NCI-H345 (cell line): ENCODE results near the gene HES5.

Experiments
- DNase-seq: peaks from one replicate; lab custom pipeline; 2025; lab: John Stamatoyannopoulos, UW

Gene HES5

DNA sequence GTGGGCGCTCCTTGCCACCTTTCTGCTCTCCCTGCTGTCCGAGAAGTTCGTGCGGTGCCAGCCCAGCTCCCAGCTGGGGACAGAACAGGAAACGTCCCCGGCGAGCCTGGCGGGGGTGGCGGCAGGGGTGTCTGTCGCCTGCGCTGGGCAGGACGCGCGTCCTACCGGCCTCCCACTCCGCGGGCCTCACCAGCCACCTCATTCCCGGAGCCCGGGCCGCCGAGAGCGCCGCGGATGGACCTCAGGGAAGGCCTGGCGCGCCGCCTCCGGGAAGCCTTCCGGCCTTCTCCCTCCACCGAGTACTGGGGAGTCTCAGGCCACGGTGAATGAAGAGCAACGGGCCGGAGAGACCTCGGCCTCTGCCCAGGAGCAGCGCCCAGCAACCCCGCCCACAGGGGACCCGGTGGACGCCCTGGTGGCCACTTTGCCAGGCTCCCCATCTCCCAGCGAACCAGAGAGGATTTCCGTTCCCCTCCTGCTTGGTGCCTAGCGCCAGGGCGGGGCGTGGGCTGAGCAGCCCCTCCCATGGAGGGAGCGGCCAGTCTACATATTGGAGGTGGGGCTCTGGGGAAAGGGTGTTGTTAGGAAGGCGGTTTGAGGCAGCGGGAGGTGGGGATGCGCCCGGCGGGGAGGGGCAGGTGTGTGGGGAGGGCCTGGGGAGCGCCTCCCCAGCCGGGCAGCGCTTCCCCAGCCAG is 16.6 kb upstream of the HES5 start:
- peak; percentile 95 for DNase-seq

DNA sequence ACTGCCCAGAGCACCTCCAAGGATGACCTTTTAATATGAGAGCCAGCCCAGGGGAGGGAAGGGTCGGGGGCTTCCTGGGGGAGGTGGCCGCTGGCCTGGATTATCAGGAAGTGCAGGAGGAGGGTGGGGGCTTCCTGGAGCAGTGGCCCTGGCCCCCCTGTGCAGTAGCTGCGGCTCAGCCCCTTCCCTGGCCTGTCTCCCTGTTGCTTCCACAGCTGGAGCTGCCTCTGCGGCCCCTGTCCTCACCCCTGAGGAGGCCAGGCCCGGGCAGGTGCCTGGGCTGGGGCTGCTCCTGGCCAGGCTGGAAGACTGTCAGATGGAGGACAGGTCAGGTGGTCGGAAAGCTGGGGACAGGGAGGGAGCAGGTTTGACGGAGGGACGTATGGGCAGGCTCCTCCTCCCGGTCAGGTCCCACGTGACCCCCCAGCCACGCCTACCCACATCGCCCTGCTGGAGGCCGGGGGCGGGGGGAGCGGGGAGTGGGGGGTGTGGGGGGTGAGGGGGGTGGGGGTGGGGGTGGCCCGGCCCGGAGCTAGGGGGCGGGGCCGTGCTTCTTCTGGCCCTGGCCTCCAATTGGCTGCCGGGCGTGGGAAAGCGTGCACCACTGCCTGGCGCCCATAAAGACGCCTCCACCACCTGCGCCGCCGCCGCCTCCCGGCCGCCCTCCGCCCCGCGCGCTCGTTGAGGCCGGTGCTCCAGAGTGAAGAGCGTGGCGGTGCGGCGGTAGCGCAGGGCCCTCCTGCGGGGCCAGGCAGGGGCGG is 15.9 kb upstream of the HES5 start:
- DNase-seq = peak; percentile 91

DNA sequence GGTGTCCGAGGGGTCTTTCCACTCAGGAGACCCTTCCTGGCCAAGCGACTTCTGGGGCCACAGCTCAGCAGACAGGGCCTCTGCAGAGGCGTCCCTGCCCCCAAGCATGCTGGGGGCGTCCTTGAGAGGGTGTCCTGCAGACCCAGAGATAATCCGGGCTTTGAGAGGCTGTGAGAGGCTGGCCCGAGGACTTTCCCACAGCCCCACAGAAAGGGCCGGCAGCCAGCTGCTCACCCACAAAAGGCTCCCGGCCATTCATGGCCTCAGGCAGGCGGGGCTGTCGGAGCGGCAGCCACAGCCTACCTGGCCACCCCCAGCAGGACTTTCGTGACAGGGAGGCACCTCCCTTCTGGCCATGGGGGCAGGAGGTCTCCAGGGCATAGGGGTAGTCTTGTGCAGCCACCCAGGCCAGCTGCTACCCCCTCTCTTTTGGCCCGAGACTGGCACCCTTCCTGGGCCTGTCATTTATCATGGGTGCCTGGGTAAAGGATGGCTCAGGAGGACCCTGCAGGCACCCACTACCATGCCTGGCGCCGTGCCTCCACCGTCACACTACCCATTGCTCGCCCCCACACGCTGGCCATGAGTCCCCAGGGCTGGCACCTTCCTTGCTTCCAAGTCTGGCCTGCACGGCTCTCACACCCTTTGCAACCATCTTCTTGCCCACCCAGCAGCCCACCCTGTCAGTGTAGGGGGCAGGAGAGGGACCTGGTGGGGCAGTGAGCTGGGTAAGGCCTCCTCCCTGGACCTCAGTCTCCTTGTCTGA is 15.0 kb upstream of the HES5 start:
- no peak for DNase-seq

DNA sequence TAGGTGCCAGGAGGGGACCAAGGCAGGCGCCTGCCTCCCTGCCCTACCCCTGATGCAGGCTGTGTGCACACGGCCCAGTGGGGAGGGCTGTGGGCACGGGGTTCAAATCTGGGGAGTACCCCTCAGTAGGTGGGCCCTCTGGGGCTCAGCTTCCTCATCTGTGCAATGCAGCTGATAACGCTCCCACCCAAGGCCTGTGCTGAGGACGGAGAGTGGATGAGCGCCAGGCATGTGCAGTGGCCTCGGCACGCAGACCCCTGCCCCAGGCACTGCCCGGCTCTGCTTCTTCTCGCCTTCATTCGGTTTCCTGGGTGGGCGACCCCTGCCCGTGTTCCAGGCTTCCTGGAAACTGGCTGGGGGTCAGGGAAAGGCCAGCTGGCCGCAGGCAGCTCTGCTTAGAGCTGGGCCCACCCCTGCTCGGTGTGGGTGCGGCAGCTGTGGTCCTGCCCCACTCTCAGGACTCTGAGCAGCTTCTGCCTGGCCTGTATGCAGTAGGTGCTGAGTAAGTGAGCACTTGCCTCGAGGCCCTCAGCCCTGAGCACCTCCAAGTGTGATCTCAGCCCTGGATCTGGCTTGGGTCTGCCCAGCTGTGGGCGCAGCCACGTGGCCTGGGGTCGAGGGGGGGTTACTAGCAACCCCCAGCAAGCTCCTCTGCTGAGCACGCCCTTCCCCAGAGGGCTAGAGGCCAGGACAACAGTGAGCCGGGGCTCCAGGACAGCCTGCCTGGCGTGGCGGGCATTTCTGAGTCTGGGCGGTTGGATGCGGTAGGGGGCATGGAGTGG is 14.2 kb upstream of the HES5 start:
- DNase-seq = no peak

DNA sequence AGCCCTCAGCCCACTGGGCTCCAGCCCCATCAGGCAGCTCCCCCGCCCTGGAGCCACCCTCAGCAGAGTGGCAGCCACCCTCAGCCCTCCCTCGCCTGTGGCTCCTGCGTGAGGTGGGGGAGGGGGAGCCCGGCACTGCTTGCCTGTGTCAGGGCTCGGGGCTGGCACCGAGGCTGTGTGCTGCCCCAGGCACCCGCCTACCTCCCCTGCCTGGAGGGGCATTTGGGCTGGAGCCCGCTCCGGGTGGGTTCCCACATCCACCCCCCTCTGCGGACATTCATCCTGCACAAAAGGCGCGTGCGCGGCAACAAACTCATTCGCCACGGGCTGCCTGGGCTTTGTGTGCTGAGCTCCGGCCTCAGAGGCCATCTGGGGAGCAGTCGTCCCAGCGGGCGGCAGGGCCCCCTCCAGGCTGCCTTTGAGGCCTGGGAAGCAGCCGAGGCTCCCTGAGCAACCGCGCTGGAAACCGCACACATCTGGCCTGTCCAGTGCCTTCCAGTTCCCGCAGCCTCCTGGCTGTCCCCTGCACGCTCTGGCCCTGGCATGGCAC is 13.6 kb upstream of the HES5 start:
- peak; percentile 60 for DNase-seq

DNA sequence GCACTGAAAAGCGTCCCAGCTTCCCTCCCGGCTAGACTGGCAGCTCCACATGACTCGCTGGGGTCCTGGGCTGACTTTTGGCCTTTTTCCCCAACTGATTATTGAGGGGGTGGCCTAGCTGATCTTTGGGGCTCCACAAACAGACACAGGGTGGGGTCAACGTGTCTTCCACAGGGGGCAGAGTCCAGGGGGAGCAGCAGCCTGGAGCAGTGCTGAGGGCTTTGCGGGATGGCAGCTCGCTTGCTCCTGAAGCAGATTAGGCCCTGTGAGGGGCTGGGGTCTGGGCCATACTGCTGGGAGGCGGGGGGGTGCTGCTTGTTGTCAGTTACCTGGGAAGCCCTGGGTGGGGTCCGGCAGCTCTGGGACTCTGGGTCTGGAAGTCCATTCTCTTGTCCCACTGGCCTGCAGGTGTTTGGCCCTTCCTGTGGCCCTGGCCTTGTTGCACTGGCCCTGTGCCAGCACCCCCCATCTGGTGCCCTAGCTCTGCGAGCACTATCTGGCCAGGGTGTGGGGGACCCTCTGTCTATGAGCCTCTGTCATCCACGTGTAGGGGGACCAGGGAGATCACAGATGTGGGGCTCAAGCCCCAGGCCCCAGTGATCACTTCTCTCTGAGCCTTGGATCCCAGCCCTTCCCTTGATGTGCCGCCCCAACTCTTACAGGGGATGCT is 12.3 kb upstream of the HES5 start:
- DNase-seq = no peak

DNA sequence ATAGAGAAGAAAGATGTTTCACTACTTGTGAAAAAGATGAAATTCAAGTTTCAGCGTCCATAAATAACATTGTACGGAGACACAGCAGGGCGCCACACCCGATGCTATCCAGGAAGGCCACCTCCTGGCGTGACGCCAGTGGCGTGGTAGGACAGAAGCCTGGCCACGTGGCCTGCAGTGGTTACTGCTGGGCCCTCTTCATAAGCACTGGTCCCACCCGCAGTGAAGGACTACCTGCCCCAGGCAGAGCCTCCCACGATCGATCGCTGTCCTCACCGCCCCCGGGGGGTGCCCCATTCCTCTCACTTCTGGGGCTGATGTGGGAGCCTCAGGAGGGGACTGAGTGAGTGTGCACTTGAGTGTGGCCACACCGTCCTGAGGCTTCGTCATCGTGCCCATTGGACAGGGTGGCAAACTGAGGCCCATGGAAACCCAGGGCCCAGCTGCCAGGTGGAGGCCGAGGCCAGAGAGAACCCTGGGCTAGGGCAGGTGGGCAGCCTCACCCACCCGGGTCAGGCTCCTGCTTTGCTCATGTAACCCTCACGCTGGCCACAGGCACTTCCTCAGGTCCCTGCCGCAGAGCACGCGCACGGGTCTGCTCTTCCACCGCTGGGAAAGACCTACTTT is 11.7 kb upstream of the HES5 start:
- peak; percentile 80 for DNase-seq

DNA sequence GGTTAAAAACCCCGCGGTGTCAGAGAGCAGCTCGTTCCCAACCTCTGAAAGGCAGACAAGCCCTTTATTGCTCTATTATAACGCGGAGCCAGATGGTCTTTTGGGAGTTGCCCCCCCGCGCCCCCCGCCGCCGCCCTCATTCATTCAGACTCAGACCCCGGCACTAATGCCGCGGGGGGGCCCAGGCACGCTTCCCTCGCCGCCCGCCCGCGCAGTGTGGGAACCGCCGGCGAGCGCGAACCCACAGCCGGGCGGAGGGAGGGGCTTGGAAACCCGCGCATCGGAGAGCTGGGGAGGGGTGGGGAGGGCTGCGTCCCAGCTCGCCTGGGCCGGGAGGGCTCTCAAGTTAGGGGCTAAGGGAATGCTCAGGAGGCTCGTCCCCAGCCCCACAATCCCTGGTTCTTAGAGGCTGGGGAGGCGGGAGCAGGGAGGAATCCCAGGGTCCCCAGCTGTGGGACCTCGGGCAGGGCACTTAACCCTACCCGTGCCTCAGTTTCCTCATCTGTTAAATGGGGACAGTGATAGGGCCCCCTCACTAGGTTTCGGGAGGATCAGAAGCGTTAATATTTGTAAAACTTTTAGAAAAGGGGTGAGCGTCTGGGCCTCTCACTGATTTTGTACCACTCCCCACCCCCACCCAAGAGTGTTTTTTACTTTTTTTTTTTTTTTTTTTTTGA is 10.9 kb upstream of the HES5 start:
- DNase-seq = no peak

DNA sequence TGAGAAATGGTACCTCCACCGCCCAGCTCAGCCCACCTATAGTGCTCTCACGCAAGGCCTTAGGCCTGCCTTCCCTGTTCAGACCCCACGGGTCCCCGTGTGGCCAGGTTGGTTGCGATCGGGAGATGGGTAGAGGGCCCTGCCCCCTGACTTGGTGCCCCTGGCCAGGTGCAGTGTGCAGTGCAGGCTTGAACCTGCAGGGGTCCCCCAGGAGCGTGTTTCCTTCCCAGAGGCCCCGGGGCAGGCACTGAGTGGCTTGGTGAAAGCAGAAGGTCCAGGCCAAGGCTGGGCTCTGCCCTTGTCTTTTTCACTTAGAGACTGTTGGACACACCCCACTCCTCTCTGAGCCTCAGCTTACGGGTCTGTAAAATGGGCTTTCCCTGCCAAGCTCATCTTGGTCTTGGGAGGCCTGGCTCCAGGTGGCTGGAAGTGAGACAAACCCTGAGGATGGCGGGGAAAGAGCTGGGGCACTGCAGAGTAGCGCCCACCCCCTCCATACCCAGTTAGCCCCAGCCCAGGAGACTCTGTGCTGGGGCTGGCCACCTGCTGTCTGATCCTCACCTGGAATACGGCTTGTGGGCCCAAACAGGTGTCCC is 9.3 kb upstream of the HES5 start:
- no peak for DNase-seq

DNA sequence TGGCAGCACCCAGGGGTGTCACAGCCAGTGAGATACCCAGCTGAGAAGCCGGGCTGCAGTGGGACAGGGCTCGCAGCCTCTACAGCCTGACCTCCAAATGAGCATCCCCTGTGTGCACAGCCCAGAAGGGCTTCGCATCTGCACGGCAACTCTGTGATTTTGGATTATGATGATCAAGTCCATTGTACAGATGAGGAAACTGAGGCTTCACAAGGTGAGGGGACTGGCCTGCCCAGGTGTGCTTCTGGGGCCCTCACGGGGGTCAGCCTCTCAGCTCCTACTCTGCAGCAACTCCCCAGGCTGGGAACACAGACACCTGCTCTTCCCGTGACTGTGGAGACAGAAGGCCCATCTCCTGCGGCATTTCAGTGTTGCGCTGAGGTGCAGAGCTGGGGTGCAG is 8.8 kb upstream of the HES5 start:
- DNase-seq = no peak

DNA sequence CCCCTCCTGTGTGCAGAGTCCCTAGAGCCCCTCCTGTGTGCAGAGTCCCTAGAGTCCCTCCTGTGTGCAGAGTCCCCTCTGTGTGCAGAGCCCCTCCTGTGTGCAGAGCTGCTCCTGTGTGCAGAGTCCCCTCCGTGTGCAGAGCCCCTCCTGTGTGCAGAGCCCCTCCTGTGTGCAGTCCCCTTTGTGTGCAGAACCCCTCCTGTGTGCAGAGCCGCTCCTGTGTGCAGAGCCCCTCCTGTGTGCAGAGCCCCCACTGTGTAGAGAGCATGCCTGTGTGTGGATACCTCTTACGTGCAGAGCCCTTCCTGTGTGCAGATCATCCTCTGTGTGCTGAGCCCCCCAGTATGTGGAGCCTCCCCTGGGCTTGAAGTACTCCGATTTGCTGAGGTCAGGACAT is 8.3 kb upstream of the HES5 start:
- DNase-seq = no peak

DNA sequence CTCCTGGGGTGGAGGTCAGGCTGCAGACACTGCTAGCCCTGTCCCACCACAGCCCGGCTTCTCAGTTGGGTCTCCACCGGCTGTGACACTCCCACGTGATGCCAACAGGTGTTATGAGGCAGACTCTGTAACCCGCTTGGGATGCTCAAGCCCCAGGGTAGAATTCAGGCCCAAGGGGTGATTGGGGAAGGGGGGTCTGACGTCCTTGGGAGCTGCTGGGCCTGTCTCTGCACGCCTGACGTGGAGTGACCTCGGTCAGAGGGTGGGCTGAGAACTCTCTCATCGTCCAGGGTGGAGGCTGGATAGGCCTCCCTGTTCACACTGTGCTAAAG is 7.7 kb upstream of the HES5 start:
- DNase-seq = no peak

DNA sequence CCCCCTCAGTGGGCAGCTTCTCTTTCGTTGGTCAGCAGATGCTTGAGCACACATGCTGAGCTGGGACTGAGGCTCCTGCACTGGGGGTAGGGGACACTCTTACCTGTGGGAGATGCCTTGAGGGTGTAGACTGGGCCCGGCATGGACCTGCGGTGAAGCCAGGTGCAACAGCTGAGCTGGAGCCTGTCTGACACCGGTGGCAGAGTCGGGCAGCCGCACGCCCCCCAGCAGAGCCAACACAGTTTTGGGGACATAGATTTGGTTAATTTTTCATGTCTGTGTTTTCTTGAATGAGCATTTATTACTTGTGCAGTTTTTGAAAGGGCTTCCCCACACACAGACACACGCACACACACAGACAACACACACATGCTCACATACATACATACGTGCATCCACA is 5.9 kb upstream of the HES5 start:
- no peak for DNase-seq

DNA sequence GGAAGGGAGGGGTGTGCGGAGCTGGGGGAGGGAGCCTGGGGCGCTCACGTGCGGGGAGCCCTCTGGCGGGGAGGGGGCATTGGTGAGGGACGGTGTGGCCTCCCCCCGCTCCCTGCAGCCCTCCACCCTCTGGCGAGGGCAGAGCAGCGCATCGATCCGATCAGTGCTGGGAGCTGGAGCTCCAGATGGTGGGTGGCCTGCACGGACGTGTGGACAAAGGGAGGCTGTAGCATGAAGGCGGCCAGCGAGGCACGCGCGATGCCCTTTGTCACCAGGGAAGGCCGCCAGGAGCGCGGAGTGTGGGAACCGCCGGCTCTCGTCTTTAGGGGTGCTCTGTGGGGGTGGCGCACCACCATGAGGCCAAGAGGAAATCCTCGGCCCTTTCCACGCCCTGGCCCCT is 5.4 kb upstream of the HES5 start:
- no peak for DNase-seq

DNA sequence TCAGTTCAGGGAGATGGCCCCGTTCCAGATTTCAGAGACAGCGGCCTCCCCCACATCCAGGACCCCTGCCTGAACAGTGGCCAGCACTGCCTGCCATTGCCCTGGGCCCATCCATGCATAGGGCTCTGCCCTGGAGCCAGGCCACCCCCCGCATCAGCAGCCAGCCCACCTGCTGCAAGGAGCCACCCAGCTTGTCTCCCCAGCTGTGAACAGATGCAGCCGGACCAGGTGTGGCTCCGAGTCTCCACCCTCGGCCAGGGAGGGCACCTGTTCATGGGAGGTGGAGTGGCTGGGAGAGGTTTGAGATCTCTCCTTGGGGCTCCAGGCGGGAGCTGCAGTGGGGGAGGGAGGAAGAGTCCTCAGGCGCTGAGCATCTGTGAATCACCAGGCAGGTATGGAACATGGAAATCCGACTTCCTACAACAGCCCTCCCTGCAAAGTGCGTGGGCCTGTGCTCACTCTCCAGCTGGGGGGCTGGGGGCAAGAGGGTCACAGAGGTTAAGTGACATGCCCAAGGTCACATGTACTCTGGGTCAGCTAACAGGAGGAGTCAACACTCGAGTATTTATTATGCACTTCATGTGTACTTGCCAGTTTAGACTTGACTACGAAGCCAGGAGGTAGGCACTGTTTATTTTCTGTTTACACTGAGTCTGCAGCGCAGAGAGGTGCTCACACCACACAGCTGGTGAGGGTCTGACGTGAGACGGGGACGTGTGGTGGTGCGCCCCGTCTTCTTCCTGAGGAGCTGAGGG is 4.8 kb upstream of the HES5 start:
- peak; percentile 82 for DNase-seq

DNA sequence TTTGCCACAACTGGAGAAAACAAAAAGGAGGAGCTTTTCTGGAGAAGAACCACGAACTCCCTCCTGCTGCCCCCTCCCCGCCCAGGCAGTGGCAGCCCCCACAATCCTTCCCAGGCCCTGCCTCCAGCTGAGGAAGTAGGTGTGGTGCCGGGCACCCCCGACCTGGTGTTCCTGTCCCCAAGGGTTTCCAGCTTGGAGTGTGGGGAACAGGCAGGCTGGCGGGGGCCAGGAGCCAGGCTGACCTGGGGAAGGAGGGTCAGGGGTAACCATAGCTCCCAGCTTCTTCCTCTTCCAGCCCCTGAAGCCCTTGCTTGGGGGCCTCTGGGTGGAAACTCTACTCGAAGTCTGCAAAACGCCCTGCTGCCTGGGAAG is 4.2 kb upstream of the HES5 start:
- DNase-seq = no peak

DNA sequence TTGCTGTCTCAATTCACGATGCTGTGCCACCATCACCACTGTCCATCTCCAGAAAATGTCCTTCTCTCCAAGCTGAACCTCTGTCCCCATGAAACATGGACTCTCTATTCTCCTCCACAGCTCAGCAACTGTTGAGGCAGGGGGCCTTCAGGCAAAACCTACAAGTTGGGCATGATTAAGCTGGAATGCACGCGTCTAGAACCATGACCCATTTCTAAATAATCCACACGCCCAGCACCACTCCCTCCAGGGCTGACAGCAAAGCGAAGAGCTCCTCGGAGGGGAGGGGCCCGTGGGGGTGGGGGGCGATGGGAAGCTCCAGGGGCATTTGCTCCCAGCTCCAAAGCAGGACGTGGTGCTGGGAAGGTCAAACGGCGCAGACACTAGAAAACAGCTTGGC is 3.3 kb upstream of the HES5 start:
- no peak for DNase-seq

DNA sequence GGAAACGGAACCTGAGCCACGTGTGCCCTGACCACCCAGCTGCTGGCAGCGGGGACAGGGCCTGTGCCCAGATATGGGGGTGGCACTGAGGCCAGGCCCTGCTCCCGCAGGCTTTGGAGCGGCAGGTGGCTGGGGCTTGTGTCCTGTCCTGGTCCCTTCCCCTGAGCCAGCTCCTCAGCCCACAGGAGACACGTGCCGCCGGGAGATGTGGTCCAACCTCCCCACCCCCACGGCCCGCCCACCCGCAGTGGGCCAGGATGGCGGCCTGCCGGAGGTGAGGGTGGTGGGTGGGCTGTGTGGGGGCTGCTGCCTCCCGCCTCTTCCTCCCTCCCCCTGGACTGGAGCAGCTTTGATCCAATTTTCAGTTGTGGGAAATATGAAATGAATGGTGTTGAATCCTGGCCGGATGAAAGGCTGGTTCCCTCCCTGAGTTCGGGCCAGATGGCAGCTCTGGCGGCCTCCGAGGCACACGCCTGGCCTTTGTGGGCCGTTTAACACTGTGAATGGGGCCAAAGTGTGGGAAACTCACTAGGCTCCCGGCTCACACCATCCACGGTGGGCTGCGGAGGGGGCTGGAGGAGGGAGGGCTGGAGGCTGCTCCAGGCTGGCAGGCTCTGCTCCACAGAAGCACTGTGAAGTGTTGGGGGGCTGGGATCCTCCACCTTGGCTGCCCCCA is 2.6 kb upstream of the HES5 start:
- DNase-seq = no peak
